Heart right ventricle (tissue), 16 donors: Measurements from ENCODE around the gene TTN. TPM values are rescaled to one million over a fixed set of nuclear protein-coding genes. Genes with fewer than 3 reads are reported as not detected.

Source experiments
- ATAC-seq, 8 donors: fragments of 200-7000 bp; cut with Tn5 transposase; one replicate each; pipeline ENCODE4 v1.9.1; 2020; ENCODE audit warnings: mild to moderate bottlenecking in 8 of 8, moderate library complexity in 8 of 8, moderate number of reproducible peaks in 1 of 8
- DNase-seq, 2 donors: peaks; one replicate each; pipeline ENCODE4 v3.0.0-alpha.2; 2020
- H3K27ac ChIP-seq, 10 donors: fragments of 200-600 bp; sonication (generic) in 2 of 10; one replicate each; pipeline versions ENCODE4 v1.5.0 to v1.8.0; 2020 to 2022; ENCODE audit warnings: mild to moderate bottlenecking in 3 of 10
- H3K27me3 ChIP-seq, 7 donors: fragments of 200-600 bp; one replicate each; pipeline ENCODE4 v1.8.0; 2021 to 2022; ENCODE audit warnings: mild to moderate bottlenecking in 2 of 7
- H3K36me3 ChIP-seq, 9 donors: fragments of 200-600 bp; sonication (generic) in 1 of 9; one replicate each; pipeline versions ENCODE4 v1.5.0 to v1.8.0; 2020 to 2022; ENCODE audit warnings: mild to moderate bottlenecking in 2 of 9
- H3K4me1 ChIP-seq, 9 donors: fragments of 200-600 bp; sonication (generic) in 1 of 9; one replicate each; pipeline versions ENCODE4 v1.5.0 to v1.8.0; 2020 to 2022; ENCODE audit warnings: mild to moderate bottlenecking in 4 of 9
- H3K4me3 ChIP-seq, 10 donors: fragments of 200-600 bp; sonication (generic) in 2 of 10; one replicate each; pipeline versions ENCODE4 v1.5.0 to v1.8.0; 2020 to 2022; ENCODE audit warnings: mild to moderate bottlenecking in 7 of 10, moderate library complexity in 2 of 10
- H3K9me3 ChIP-seq, 11 donors: fragments of 200-600 bp in 10 of 11; sonication (generic) in 2 of 11; one replicate each; pipeline versions ENCODE4 v1.5.0 to v1.8.0; 2013 to 2022; ENCODE audit warnings: mild to moderate bottlenecking in 2 of 11, control low read depth in 1 of 11, moderate library complexity in 1 of 11
- CTCF ChIP-seq, 9 donors: fragments of 200-600 bp; sonication (generic) in 2 of 9; IDR thresholded peaks; one replicate each; pipeline versions ENCODE4 v1.5.0 to v1.8.0; 2021 to 2022; ENCODE audit warnings: antibody characterized with exemption in 9 of 9, mild to moderate bottlenecking in 5 of 9, moderate library complexity in 1 of 9
- WGBS, 2 donors: extraction: QIAGEN DNeasy Blood & Tissue Kit; methylation state at CpG; one replicate each; pipeline ENCODE4 v1.1.7; 2013; ENCODE audit warnings: inconsistent platforms in 1 of 2; 5-methylcytosine and 5-hydroxymethylcytosine counted together
- intact Hi-C, 10 donors: fragments of 100-400 bp; cut with DNase I; formaldehyde crosslinking; loops; one replicate each; pipeline versions ENCODE4 v1.11.1 to v1.14.2; 2022
- polyA plus RNA-seq, 2 donors: library from polyadenylated mRNA; stranded (reverse); fragments of 200-250 nt; gene quantifications; one replicate each; pipeline ENCODE4 v1.2.3, GENCODE V29; 2013
- total RNA-seq, 10 donors: library from RNA; stranded (reverse); fragmentation: NEBNext Ultra II Directional in 3 of 10; extraction: Animal tissue kit (Norgen Biotek cat#: 25700) in 3 of 10; gene quantifications; one replicate each; pipeline versions ENCODE4 v1.2.1 to v1.2.4, GENCODE V29; 2021 to 2023
- donor health status: Arrhythmogenic right ventricular cardiomyopathy.
- donor health status: ischemic (EF 13 %, LVEDD 7.1; RV severe dilation, severe dysfunction).
- donor health status: healthy with polysubstance abuse.
- donor health status: DM: no; HTN: yes; CAD: no.
- donor health status: DM: no; HTN: no; CAD: no.
- donor health status: ischemic (EF 25% LVEDD 6.9; RV normal size, moderate dysfunction).
- donor health status: ischemic (EF 25% LVEDD 5.7; RV mildly dilated, moderate dysfunction).
- donor health status: healthy.
- donor health status: DM: yes; HTN: yes; CAD: no.
- donor health status: Ischemic cardiomyopathy.
- donor health status: ischemic (EF 35%, LVEDD 5.7; RV mildly dilated, moderate dysfunction).
- donor health status: nonischemic (EF 11% LVEDD 7.7; RV severe dilation, severe dysfunction).
- donor health status: DM: yes; HTN: yes; CAD: no.
- donor health status: PGD.
- donor health status: ischemic (EF 29% LVEDD 5.4; RV normal size, mild dysfunction).
- donor health status: nonischemic (EF 23%, LVEDD 6.1; RV moderate dilation, normal function).

The TTN gene
- total and polyA plus RNA-seq, 12 donors = 65.7 to 4,921 (median 3,636) TPM

- peaks cover 0 to 18% (median 0%) of the 10 kb centered on the region in 9 donors for H3K36me3 ChIP-seq
- peak overlapping the region; percentile 16 to 83 (median 74) for H3K27ac ChIP-seq
- ATAC-seq (peak; percentile 69 to 94 (median 86)), DNase-seq (no peak)
- H3K27me3 ChIP-seq = no peaks in the 10 kb centered on the region
- 8 to 16% methylated on average over 4 of the region's 4 CpGs for WGBS, 2 donors
- no peak for TF ChIP-seq CTCF (IDR thresholded peaks at IDR 0.05)
- H3K4me1 ChIP-seq = peaks cover 0 to 22% (median 12%) of the 10 kb centered on the region in 9 donors
- H3K4me3 ChIP-seq = peak overlapping the region in 6 of 10 donors; percentile 0 to 27 (median 21)
- H3K9me3 ChIP-seq = no peaks in the 10 kb centered on the region
- intact Hi-C loops = no loop called here
These were observed 12.8 kb upstream of the TTN start for GRCh38 chr2:178819992-178820391.

DNA sequence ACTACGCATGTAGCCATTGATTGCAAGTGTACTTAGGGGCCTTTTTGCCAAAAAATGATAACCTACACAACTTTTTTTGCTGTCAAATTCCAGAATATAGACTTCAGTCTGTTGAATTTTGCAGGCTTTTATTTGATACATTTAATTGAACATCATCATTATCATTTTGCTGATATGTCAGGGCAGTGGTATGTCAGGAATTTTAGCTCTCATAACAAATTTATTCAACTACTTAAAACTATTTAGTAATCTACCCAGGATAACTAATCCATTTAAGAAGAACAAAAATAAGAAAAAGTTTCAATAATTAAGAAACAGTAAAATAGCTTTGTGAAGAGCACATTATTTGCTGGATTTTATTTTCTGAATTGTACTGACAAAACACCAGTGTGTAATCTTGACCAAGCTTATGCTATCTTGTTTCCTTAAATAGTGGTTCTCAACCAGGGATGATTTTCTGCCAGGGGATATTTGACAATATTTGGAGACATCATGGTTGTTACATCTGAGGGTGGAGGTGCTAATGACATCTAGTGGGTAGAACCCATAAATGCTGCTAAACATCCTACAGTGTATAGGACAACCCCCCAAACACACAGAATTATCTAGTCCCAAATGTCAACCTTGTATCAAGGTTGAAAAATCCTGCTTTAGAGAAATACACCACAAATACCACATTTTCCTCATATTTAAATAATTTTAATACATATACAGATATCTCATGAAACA lies 12.1 kb upstream of the TTN start:
- 74 to 83% methylated on average over 1 of the region's 1 CpG for WGBS, 2 donors
- TF ChIP-seq CTCF (IDR thresholded peaks at IDR 0.05) = peak in 4 of 9 donors; percentile 6 to 24 (median 14)
- Histone ChIP-seq H3K4me1 (peaks cover 0 to 22% (median 12%) of the 10 kb centered on the region in 9 donors), H3K4me3 (peak overlapping the region in 6 of 10 donors; percentile 0 to 27 (median 21)), H3K36me3 (peaks cover 0 to 22% (median 0%) of the 10 kb centered on the region in 9 donors), H3K27me3 (no peaks in the 10 kb centered on the region), H3K9me3 (no peaks in the 10 kb centered on the region), H3K27ac (peak overlapping the region; percentile 16 to 83 (median 74))
- DNase-seq = no peak
- intact Hi-C loops = no loop called here
- ATAC-seq = peak; percentile 27 to 86 (median 70)

GRCh38 chr2:178811901-178812300 lies 4.7 kb upstream of the TTN start:
- Histone ChIP-seq H3K27me3 (no peaks in the 10 kb centered on the region), H3K27ac (peak overlapping the region in 2 of 10 donors; percentile 11 to 77), H3K36me3 (peaks cover 0 to 34% (median 0%) of the 10 kb centered on the region in 9 donors), H3K4me1 (peaks cover 0 to 12% (median 0%) of the 10 kb centered on the region in 9 donors), H3K9me3 (no peaks in the 10 kb centered on the region), H3K4me3 (no peak overlapping the region)
- WGBS, 2 donors = 76 to 78% methylated on average over 2 of the region's 2 CpGs
- ATAC-seq (no peak), DNase-seq (no peak)
- intact Hi-C loops = no loop called here
- no peak for TF ChIP-seq CTCF (IDR thresholded peaks at IDR 0.05)

DNA sequence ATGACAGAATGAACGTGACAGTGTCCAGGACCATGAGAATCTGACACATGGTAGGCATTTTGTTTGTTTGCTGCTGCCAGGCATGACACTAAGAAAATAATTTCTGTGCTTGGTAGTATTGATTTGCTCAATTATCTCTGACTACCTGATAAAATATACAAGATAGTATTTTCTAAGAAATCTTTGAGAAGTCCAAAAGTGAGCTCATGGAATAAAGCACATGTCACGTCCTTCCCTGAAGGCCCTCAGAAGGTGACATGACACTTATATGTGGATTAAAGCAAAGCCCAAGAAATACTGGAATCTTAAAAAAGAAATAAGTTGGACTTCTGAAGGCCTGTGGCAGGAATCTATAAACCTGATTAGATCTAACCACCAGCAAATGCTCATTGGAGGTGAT lies 3.8 kb upstream of the TTN start:
- 61 to 65% methylated on average over 2 of the region's 2 CpGs for WGBS, 2 donors
- ATAC-seq = no peak
- Histone ChIP-seq H3K36me3 (peaks cover 0 to 25% (median 0%) of the 10 kb centered on the region in 9 donors), H3K4me3 (no peak overlapping the region), H3K4me1 (peaks cover 0 to 12% (median 0%) of the 10 kb centered on the region in 9 donors), H3K27me3 (no peaks in the 10 kb centered on the region), H3K9me3 (no peaks in the 10 kb centered on the region), H3K27ac (peak overlapping the region in 4 of 10 donors; percentile 12 to 77 (median 24))
- DNase-seq = no peak
- TF ChIP-seq CTCF (IDR thresholded peaks at IDR 0.05) = no peak
- intact Hi-C loops = no loop called here
